Kasumi-1 (cell line): ENCODE measurements around the gene TMEM126B.

Source experiments
- DNase-seq, 2 experiments: peaks; one replicate each; lab custom pipeline; 2025; lab: John Stamatoyannopoulos, UW

The TMEM126B gene

GRCh38 chr11:85682330-85683305 is 54.2 kb downstream of the TMEM126B start:
- DNase-seq = no peak

- DNase-seq = no peak
These were observed 56.9 kb downstream of the TMEM126B start for GRCh38 chr11:85685125-85685819.

- no peak for DNase-seq
These were observed 57.5 kb downstream of the TMEM126B start, which contains the start of gene CCDC89 for GRCh38 chr11:85685820-85686459. Gene CCDC89 (minus strand): TSS chr11:85686195. CDS start chr11:85686130, 65 bp downstream.
